Measurements from ENCODE around the gene ORC6.
"Not testable (repeated sequence)": the region's sequence is repeated elsewhere in the genome, so short reads cannot be mapped to it uniquely, and the experiment has no call there.

The ORC6 gene

GRCh38 chr16:46689365-46690280 is at the start of gene ORC6:
TSS of gene ORC6 (plus strand) at chr16:46689659. CDS start at chr16:46689706, 47 bp downstream.
- DNase-seq = peak; percentile 94 to 95

- no peak for DNase-seq
Measured at GRCh38 chr16:46648656-46649055, 40.8 kb upstream of the ORC6 start.

- DNase-seq = no peak
Measured at GRCh38 chr16:46649588-46650253, 39.7 kb upstream of the ORC6 start.

- no peak for DNase-seq
Measured at GRCh38 chr16:46650254-46650623, 39.2 kb upstream of the ORC6 start.

DNA sequence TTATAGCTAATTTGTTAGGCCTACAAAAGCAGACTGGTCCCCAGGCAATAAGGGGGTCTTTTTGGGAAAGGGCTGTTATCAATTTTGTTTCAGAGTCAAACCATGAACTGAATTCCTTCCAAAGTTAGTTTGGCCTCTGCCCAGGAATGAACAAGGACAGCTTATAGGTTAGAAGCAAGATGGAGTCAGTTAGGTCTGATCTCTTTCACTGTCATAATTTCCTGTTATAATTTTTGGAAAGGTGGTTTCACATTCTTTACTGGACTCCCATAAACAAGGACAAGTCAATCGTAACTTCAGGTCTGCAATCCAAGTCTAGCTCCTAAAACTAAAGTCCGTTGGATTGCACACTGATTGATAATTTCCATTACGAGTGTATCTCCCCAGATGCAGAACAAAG is 38.2 kb upstream of the ORC6 start:
- no peak for DNase-seq

DNA sequence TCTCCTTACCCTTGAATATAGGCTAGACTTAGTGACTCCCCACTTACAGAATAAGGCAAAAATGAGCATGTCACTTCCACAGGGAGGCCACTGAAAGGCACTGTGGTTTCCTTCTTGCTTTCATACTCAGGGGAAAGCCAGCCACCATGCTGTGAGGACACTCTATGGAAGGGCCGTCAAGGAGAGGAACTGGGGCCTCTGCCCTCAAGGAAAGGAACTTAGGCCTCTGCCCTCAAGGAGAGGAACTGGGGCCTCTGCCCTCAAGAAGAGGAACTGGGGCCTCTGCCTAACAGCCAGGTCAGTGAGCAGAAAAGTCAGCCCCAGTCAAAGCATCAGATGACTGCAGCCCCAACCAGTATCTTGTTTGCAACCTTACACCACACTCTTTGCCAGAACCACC is 30.5 kb upstream of the ORC6 start:
- peak; percentile 90 to 92 for DNase-seq

- DNase-seq = no peak
Measured at GRCh38 chr16:46662123-46662522, 27.3 kb upstream of the ORC6 start.

GRCh38 chr16:46673320-46674013 is 16.0 kb upstream of the ORC6 start:
- peak; percentile 52 to 73 for DNase-seq

DNA sequence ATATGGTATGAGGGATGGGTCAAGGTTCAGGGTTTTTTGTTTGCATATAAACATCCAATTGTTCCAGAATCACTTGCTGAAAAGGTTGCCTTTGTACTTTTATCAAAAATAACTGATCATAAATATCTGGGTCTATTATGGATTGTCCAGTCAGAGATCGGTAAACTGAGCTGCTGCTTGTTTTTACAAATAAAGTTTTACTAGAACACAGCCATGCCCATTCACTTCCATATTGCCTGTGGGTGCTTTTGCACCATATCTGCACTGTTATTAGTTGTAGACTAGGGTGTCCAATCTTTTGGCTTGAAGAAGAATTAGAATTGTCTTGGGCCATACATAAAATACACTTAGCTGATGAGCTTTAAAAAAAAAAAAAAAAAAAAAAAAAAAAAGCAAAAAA is 11.5 kb upstream of the ORC6 start:
- DNase-seq = not testable (repeated sequence)

DNA sequence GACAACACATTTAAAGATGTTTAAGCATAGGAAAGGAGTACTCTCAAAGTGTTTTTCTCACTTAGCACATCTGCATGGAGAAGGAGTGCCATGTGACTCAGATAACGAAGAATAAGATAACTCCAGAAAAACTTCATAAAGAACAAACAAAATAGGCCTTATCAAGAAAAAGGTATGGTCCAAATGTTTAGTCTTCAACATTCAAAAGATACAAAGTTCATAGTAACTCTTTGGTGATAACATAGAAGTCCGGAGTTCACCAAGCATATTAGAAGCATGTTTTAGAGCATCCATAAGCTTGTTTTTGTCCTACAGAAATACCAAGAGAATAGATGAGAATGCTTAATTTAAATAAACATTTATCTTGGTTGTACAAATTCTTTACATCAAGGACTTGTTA is 7.6 kb upstream of the ORC6 start:
- not testable (repeated sequence) for DNase-seq

- DNase-seq = no peak
Measured at GRCh38 chr16:46686815-46687473, 2.5 kb upstream of the ORC6 start.

- DNase-seq = no peak
Measured at GRCh38 chr16:46687486-46687885, 2.0 kb upstream of the ORC6 start.

- DNase-seq = peak; percentile 71 to 81
Measured at GRCh38 chr16:46688101-46688653, 1.3 kb upstream of the ORC6 start.

DNA sequence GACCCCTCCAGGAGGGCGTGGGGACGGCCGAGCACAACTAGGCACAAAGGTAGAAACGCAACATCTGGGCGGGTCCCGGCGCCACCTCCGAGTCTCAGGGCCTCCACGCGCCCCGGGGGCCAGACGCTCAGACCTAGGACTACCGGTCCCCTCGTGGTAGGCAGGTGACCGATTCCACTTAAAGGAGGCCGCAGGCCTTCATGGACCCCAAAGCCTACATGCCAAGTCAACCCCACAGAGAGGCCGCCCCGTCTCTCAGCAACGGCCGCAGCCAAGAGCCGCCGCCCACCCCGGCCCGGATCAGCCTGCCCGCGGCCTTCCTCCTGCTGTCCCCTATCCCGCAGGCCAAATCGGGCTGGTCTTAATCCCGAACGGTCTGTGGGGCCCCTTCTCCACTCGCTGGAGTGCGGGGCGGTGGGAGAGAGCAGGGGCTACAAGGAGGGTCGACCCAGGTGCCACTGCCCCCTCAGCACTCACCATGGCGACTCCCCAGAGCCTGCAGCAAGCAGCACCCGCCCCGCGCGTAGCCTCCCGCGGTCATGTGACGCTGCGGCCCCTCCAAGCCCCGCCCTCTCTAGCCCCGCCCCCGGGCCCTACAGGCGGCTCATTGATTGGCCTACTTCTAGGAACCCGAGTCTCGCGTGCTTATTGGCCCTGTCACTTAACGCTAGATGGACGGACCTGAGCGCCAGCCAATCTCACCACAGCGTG is 650 bp upstream of the ORC6 start, which contains the start of gene VPS35:
Gene VPS35, minus strand, starts transcription at position 525 of the 711 bp plus-strand sequence. Its CDS starts 45 bp downstream, at position 480.
- DNase-seq = peak; percentile 99

GRCh38 chr16:46690281-46691178 is 1.1 kb downstream of the ORC6 start:
- no peak for DNase-seq

DNA sequence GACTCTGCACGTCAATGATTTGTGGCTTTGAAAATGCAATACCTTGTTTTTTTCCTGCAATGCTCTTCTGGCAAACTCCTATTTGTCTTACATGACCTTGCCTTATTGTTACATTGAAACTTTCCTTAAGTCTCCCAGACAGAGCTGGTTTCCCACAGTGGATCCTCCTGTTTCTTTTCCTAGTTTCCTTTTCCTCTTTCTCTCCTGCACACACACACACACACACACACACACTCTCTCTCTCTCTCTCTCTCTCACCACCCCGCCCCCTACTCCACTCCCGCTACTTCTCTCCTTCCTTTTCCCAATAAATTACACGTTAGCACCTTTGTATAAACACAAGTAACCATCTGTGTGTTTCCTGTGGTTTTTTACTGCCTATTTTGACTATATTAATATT is 2.3 kb downstream of the ORC6 start:
- DNase-seq = no peak

GRCh38 chr16:46693598-46693997 is 4.1 kb downstream of the ORC6 start:
- DNase-seq = no peak

- DNase-seq = no peak
Measured at GRCh38 chr16:46695937-46696336, 6.5 kb downstream of the ORC6 start.

DNA sequence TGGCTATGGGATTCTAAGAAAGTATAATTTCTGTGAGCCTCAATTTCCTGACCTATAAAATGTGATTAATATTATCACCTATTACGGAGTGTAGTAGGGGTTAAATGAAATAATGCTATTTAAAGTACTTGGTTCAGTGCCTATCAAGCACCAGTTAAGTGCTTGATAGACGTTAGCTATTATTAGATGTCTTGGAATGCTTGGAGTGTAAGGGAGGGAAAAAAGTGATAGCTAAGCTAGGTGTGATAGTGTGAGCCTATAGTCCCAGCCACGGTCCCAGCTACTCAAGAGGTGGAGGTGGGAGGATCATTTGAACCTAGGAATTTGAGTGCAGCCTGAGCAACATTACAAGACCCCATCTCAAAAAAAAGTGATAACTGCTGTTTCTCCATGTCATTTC is 7.5 kb downstream of the ORC6 start:
- DNase-seq = no peak

DNA sequence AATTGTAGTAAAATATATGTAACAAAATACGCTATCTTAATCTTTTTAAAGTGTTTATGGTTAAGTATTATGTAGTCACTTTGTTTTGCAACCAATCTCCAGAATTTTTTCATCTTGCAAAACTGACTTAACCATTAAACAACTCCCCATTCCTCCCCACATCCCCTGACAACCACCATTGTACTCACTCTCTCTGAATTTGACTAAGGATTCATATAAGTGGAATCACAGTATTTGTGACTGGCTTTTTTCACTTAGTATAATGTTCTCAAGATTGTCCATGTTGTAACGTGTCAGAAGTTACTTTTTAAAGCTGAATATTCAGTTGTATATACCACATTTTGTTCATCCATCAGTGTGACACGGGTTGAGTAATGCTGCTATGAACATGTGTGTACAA is 10.6 kb downstream of the ORC6 start:
- DNase-seq = no peak

DNA sequence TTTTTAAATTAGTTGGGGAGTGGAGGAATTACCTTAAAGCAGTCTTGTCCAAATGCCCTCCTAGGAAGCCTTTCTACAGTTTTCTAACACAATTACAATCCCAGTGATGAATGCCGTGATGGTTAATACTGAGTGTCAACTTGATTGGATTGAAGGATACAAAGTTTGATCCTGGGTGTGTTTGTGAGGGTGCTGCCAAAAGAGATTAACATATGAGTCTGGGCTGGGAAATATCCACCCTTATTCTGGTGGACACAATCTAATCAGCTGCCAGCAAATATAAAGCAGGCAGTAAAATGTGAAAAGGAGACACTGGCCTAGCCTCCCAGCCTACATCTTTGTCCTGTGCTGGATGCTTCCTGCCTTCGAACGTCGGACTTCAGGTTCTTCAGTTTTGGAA is 12.2 kb downstream of the ORC6 start:
- DNase-seq = no peak
